ENCODE data around the gene ADH7.

GRCh38 chr4:99430106-99430505, 5.0 kb downstream of the ADH7 start:
- TF ChIP-seq POLR2A (IDR thresholded peaks at IDR 0.05; ENCODE audit: insufficient read depth in 1 of 2, low read depth in 2 of 2, low read length in 2 of 2) = no peak
- no peak for TF ChIP-seq NR3C1 (CRISPR knock-in tag; IDR thresholded peaks at IDR 0.05)
- no peak for TF ChIP-seq ZNF318 (CRISPR knock-in tag; IDR thresholded peaks at IDR 0.05)
- no peak for TF ChIP-seq ZBTB7A (CRISPR knock-in tag; IDR thresholded peaks at IDR 0.05)
- no peak for TF ChIP-seq SNAPC4 (CRISPR knock-in tag; IDR thresholded peaks at IDR 0.05)
- no peak for TF ChIP-seq BCLAF1 (IDR thresholded peaks at IDR 0.05)

All from HepG2 (cell line).